Activated naive CD4-positive, alpha-beta T cell treated with anti-CD3 and anti-CD28 coated beads, Interleukin-2, amount 10 ng/mL, durations not matched to agents 7 days and 5 days (primary cell): ENCODE results near the gene CRAMP1.
"Not testable (repeated sequence)": the region's sequence is repeated elsewhere in the genome, so short reads cannot be mapped to it uniquely, and the experiment has no call there.

Experiments used
- CTCF ChIA-PET: fragments of 350-600 bp; sonication (Branson Sonifier 250); formaldehyde crosslinking; loops from one replicate; lab custom pipeline; 2021; ENCODE audit warnings: antibody characterized with exemption; lab: Charles Lee
- DNase-seq: peaks from one replicate; pipeline ENCODE4 v3.0.0-alpha.2; 2020
- H3K27ac Mint-ChIP-seq: one replicate; pipeline ENCODE4 v1.8.0; 2021; ENCODE audit warnings: mild to moderate bottlenecking, moderate library complexity, mixed read lengths
- H3K27me3 Mint-ChIP-seq: one replicate; pipeline ENCODE4 v1.8.0; 2021; ENCODE audit warnings: mild to moderate bottlenecking, mixed read lengths
- H3K36me3 Mint-ChIP-seq: one replicate; pipeline ENCODE4 v1.8.0; 2021; ENCODE audit warnings: mixed read lengths
- H3K4me1 Mint-ChIP-seq: one replicate; pipeline ENCODE4 v1.8.0; 2021; ENCODE audit warnings: mixed read lengths
- H3K4me3 Mint-ChIP-seq: one replicate; pipeline ENCODE4 v1.8.0; 2021; ENCODE audit warnings: mild to moderate bottlenecking, moderate library complexity, mixed read lengths
- H3K9me3 Mint-ChIP-seq: one replicate; pipeline ENCODE4 v1.8.0; 2021; ENCODE audit warnings: mixed read lengths

CRAMP1 gene

DNA sequence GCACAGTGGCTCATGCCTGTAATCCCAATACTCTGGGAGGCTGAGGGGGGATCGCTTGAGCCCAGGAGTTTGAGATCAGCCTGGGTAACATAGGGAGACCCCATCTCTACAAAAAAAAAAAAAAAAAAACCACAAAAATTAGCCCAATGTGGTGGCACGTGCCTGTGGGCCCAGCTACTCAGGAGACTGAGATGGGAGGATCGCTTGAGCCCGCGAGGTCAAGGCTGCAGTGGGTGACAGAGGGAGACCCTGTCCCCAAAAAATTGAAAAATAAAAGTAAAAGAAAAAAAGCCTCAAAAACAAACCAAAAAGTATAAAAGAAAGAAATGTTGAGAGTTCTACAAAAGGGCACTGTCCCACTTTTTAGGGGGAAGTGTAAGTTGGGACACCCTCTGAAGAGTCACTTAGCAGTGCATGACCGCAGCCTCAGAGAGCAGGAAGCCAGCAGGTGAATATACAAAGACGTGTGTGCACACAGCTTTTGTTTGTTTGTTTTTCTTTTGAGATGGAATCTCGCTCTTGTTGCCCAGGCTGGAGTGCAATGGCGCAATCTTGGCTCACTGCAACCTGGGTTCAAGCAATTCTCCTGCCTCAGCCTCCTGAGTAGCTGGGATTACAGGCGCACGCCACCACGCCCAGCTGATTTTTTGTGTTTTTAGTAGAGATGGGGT lies 107.5 kb downstream of the CRAMP1 start:
- H3K36me3 Mint-ChIP-seq, H3K4me3 Mint-ChIP-seq, H3K27me3 Mint-ChIP-seq, CTCF ChIA-PET, H3K9me3 Mint-ChIP-seq: not testable (repeated sequence)
- Mint-ChIP-seq H3K27ac (peak overlapping the region; percentile 77), H3K4me1 (peaks cover 46% of the 10 kb centered on the region)
- peak; percentile 35 for DNase-seq

DNA sequence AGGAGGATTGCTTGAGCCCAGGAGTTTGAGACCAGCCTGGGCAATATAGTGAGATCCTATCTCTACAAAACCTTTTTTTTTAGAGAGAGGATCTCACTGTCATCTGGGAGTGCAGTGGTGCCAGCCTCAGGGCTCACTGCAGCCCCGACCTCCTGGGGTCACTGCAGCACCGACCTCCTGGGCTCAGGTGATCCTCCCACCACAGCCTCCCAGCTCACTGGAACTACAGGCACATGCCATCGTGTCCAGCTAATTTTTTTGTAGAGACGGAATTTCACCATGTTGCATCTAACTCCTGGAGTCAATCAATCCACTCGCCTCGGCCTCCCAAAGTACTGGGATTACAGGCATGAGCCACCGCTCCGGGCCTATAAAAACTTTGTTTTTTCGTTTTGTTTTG lies 109.2 kb downstream of the CRAMP1 start:
- Mint-ChIP-seq H3K9me3 (no peaks in the 10 kb centered on the region), H3K27me3 (no peaks in the 10 kb centered on the region), H3K27ac (peak overlapping the region; percentile 75), H3K4me3 (no peak overlapping the region), H3K36me3 (peaks cover 7% of the 10 kb centered on the region), H3K4me1 (peaks cover 46% of the 10 kb centered on the region)
- CTCF ChIA-PET, result no interaction called here
- DNase-seq, result no peak

DNA sequence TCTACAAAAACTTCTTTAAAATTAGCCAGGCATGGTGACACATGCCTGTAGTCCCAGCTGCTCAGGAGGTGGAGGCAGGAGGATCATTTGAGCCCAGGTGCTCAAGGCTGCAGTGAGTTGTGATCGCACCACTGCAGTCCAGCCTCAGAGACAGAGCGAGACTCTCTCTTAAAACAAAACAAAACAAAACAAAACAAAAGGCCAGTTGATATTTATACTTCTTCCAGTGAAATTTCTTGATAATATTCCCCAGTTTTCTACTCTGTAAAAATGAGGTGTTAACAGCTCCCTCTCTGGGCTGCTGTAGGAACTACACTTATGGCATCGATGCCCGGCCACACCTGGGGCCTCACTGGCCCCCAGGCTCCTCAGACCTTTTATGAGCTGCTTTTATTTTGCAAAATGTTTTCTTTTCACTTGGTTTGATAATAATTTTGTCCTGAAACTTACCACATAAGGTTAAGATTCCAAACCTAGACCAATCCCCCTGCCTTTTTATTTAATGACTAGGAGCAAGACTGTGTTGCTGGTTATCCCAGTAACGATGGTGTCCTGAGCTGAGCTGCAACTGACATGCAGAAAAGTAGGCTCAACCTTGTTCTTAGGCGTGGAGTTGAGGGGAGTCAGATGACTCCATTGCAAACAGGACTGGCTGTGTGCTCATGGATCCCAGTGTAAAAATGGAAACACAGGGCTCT lies 111.4 kb downstream of the CRAMP1 start:
- H3K9me3 Mint-ChIP-seq, result no peaks in the 10 kb centered on the region
- H3K36me3 Mint-ChIP-seq, result peaks cover 17% of the 10 kb centered on the region
- CTCF ChIA-PET, result interaction anchor here (0.6 to 1.4 kb wide), 11 partner anchors 13 to 621 kb away, joined by 3 to 4 read pairs (median 3); no protein-coding TSS in a partner anchor
- peak overlapping the region; percentile 72 for H3K27ac Mint-ChIP-seq
- no peaks in the 10 kb centered on the region for H3K27me3 Mint-ChIP-seq
- H3K4me1 Mint-ChIP-seq, result peaks cover 46% of the 10 kb centered on the region
- no peak overlapping the region for H3K4me3 Mint-ChIP-seq
- DNase-seq, result peak; percentile 64

DNA sequence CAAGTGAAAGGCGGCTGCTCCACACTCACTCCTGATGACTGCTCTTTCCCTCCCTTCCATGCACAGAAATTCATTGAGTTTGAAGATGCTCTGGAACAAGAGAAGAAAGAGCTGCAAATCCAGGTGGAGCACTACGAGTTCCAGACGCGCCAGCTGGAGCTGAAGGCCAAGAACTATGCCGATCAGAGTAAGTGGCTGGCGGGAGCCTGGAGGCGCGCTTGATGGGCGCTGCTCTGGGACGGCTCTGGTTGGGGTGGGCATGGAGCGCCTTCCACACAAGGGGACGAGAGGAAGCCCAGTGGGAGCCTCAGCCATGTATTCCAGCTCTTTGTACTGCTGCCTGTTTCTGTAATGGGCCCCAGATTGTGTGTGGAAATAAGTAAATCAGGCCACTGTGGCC lies 112.3 kb downstream of the CRAMP1 start:
- Mint-ChIP-seq H3K27me3 (no peaks in the 10 kb centered on the region), H3K9me3 (no peaks in the 10 kb centered on the region), H3K4me3 (no peak overlapping the region), H3K36me3 (peaks cover 21% of the 10 kb centered on the region), H3K4me1 (peaks cover 38% of the 10 kb centered on the region), H3K27ac (no peak overlapping the region)
- CTCF ChIA-PET, result interaction anchor here (1.0 to 1.5 kb wide), 4 partner anchors 14 to 23 kb away, joined by 3 to 5 read pairs (median 4); no protein-coding TSS in a partner anchor
- DNase-seq, result no peak

DNA sequence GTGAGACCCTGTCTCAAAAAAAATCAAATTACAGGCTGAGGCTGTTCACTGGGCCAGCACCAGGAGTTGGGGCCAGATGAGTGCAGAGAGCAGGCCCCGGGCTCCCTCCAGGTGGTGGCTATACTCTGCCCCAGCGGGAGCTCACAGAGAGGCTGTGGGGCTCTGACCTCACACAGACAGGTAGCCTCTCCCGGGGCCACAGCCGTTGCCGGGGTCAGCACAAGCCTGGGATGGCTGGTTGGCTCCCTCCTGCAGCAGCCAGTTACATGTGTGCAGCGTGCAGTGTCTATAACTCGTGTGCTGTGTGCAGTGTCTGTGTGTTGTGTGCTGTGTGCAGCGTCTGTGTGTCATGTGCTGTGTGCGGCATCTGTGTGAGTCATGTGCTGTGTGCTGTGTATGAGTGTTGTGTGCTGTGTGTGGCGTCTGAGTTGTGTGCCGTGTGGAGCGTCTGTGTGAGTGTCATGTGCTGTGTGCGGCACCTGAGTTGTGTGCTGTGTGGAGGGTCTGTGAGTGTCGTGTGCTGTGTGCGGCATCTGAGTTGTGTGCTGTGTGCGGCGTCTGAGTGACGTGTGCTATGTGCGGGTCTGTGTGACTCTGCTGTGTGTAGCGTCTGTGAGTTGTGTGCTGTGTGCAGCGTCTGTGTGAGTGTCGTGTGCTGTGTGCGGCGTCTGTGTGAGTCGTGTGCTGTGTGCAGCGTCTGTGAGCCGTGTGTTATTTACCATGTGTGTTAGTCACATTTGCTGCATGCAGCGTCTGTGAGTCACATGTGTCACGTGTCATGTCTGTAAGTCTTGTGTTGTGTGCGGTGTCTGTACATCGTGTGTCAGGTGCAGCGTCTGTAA lies 114.7 kb downstream of the CRAMP1 start:
- Mint-ChIP-seq H3K9me3 (no peaks in the 10 kb centered on the region), H3K4me3 (no peak overlapping the region), H3K4me1 (peaks cover 19% of the 10 kb centered on the region), H3K27ac (peak overlapping the region; percentile 4), H3K36me3 (peaks cover 21% of the 10 kb centered on the region), H3K27me3 (no peaks in the 10 kb centered on the region)
- no peak for DNase-seq
- CTCF ChIA-PET, result no interaction called here
